Measurements from ENCODE around the gene IRF8. TPM values are rescaled to one million over a fixed set of nuclear protein-coding genes. Genes with fewer than 3 reads are reported as not detected.
A peak's percentile ranks its signal among the peaks of the same experiment; 100 is the strongest.
"Not testable (repeated sequence)": the region's sequence is repeated elsewhere in the genome, so short reads cannot be mapped to it uniquely, and the experiment has no call there.

IRF8 gene
- total RNA-seq, 5 donors from 2014 or later (not counting 1 experiment from before 2014, with no cell fraction given): 7.7 to 17.0 (median 10.3) TPM

DNA sequence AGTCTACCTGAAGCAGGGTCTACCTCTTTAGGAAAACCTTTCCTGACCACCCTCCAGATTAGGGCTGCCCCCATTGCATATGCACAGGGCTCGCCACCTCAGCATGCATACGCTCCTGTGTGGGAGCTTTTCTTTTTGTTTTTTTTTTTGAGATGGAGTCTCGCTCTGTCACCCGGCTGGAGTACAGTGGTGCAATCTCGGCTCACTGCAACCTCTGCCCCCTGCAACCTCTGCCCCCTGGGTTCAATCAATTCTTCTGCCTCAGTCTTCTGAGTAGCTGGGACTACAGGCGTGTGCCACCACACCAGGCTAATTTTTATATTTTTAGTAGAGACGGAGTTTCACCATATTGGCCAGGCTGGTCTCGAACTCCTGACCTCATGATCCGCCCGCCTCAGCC is 43.7 kb downstream of the IRF8 start:
- 80% methylated on average over 2 of the region's 10 CpGs for WGBS (ENCODE audit: insufficient coverage)
- H3K27me3 ChIP-seq (replicated peaks in 1 of 2; ENCODE audit: control insufficient read depth in 2 of 2, extremely low read depth in 1 of 2, insufficient read depth in 2 of 2, low read length in 1 of 2): peaks cover 0 to 20% of the 10 kb centered on the region in 2 experiments
- H3K36me3 ChIP-seq (ENCODE audit: control insufficient read depth in 2 of 2, extremely low read depth in 1 of 2, insufficient read depth in 1 of 2, low read length in 1 of 2); DNase-seq; POLR2A ChIA-PET; H3K36me3 Mint-ChIP-seq; H3K4me3 ChIP-seq (ENCODE audit: control insufficient read depth in 1 of 2, extremely low read depth in 1 of 2, low read length in 1 of 2); CTCF ChIA-PET; H3K27ac ChIP-seq (ENCODE audit: low read length); H3K9me3 Mint-ChIP-seq; H3K9me3 ChIP-seq; ATAC-seq (replicated peaks in 1 of 4); H3K4me3 Mint-ChIP-seq: not testable (repeated sequence)
- Mint-ChIP-seq H3K27ac (peak overlapping the region in 1 of 2 donors; percentile 30), H3K4me1 (peaks cover 25 to 34% (median 26%) of the 10 kb centered on the region in 3 donors), H3K27me3 (peaks cover 0 to 11% of the 10 kb centered on the region in 2 donors)
- peaks cover 11 to 40% of the 10 kb centered on the region in 2 experiments for H3K4me1 ChIP-seq (ENCODE audit: control insufficient read depth in 1 of 2, extremely low read depth in 1 of 2, insufficient read depth in 2 of 2, low read length in 2 of 2)

DNA sequence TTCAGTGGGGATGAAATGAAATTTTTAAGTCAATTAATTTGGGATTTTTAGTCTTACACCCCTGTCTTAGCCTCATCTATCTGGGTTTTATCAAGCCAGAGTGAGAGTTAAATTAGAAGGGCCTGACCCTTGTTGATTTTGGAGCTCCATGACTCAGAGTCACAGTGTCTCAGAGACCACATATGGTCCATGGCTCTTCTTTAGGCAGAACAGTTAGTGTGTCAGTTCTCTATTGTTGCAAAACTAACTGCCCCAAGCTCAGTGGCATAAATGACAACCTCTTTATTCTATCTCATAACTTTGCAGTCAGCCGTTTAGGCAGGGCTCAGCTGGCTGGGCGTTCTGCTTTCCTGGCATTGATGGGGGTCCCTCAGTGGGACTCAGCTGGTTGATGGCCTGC is 44.7 kb downstream of the IRF8 start:
- WGBS (ENCODE audit: insufficient coverage): 100% methylated on average over 1 of the region's 2 CpGs
- Histone ChIP-seq H3K27me3 (replicated peaks in 1 of 2; ENCODE audit: control insufficient read depth in 2 of 2, extremely low read depth in 1 of 2, insufficient read depth in 2 of 2, low read length in 1 of 2) (peaks cover 0 to 28% of the 10 kb centered on the region in 2 experiments), H3K9me3 (no peaks in the 10 kb centered on the region), H3K36me3 (ENCODE audit: control insufficient read depth in 2 of 2, extremely low read depth in 1 of 2, insufficient read depth in 1 of 2, low read length in 1 of 2) (no peaks in the 10 kb centered on the region), H3K27ac (ENCODE audit: low read length) (no peak overlapping the region), H3K4me3 (ENCODE audit: control insufficient read depth in 1 of 2, extremely low read depth in 1 of 2, low read length in 1 of 2) (no peak overlapping the region), H3K4me1 (ENCODE audit: control insufficient read depth in 1 of 2, extremely low read depth in 1 of 2, insufficient read depth in 2 of 2, low read length in 2 of 2) (peaks cover 11 to 39% of the 10 kb centered on the region in 2 experiments)
- Mint-ChIP-seq H3K4me1 (peaks cover 25 to 33% (median 29%) of the 10 kb centered on the region in 3 donors), H3K36me3 (no peaks in the 10 kb centered on the region), H3K27me3 (peaks cover 0 to 11% of the 10 kb centered on the region in 2 donors), H3K27ac (no peak overlapping the region), H3K4me3 (no peak overlapping the region), H3K9me3 (no peaks in the 10 kb centered on the region)
- no peak for DNase-seq
- no peak for ATAC-seq (replicated peaks in 1 of 4)
- CTCF ChIA-PET: no interaction called here
- POLR2A ChIA-PET: no interaction called here

DNA sequence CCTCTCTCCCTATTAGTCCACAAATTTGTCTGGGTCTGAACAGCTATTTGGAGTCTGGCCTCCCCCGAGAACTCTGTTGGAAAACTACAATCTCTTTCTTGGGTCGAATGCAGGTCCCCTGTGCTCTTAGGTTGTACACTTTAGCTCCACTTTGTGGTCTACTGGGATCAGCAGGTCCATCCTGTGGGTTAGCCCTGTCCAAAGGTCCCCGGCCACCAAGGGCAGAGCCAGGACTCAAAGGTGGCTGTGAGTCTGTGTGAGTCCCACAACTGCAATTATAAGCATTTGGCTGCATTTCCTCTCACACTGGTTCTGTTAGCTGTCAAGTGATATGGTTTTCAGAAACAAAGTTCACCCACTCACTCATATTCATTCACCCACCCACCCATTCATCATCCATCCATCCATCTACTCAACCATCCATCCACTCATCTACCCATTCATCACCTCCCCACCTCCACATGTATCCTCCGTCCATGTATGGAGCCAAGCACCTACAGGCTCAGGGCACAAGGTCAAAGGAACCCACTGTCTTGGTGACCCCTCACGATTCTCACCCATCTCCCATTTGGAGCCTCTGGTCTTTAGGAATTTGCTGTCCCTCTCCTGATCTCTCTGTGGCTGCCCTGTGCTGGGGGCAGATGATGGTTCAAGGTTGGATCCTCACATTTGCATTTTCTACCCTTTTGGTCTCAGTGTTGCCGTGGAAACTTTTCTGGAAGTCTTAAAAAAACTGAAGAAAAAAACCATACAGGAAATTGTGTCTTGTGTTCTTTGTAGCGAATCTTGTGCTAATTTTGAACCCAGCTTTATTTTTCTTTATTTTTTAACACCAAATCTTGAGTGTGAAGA is 45.8 kb downstream of the IRF8 start:
- H3K36me3 ChIP-seq (ENCODE audit: control insufficient read depth in 2 of 2, extremely low read depth in 1 of 2, insufficient read depth in 1 of 2, low read length in 1 of 2): no peaks in the 10 kb centered on the region
- no peak overlapping the region for H3K4me3 ChIP-seq (ENCODE audit: control insufficient read depth in 1 of 2, extremely low read depth in 1 of 2, low read length in 1 of 2)
- H3K27ac Mint-ChIP-seq: peak overlapping the region; percentile 58 to 73
- no peaks in the 10 kb centered on the region for H3K9me3 ChIP-seq
- peak overlapping the region in 2 of 3 donors; percentile 48 to 78 for H3K4me3 Mint-ChIP-seq
- ATAC-seq (replicated peaks in 1 of 4) (no peak), DNase-seq (no peak)
- H3K9me3 Mint-ChIP-seq: no peaks in the 10 kb centered on the region
- peaks cover 0 to 11% of the 10 kb centered on the region in 2 donors for H3K27me3 Mint-ChIP-seq
- peaks cover 0 to 28% of the 10 kb centered on the region in 2 experiments for H3K27me3 ChIP-seq (replicated peaks in 1 of 2; ENCODE audit: control insufficient read depth in 2 of 2, extremely low read depth in 1 of 2, insufficient read depth in 2 of 2, low read length in 1 of 2)
- ChIA-PET POLR2A (no interaction called here), CTCF (interaction anchor here in 1 of 2 donors (0.6 kb wide), 1 partner anchor 820 kb away, joined by 3 read pairs; no protein-coding TSS in a partner anchor)
- peaks cover 11 to 39% of the 10 kb centered on the region in 2 experiments for H3K4me1 ChIP-seq (ENCODE audit: control insufficient read depth in 1 of 2, extremely low read depth in 1 of 2, insufficient read depth in 2 of 2, low read length in 2 of 2)
- peaks cover 27 to 35% (median 29%) of the 10 kb centered on the region in 3 donors for H3K4me1 Mint-ChIP-seq
- WGBS (ENCODE audit: insufficient coverage): 69% methylated on average over 3 of the region's 7 CpGs
- no peak overlapping the region for H3K27ac ChIP-seq (ENCODE audit: low read length)
- no peaks in the 10 kb centered on the region for H3K36me3 Mint-ChIP-seq

DNA sequence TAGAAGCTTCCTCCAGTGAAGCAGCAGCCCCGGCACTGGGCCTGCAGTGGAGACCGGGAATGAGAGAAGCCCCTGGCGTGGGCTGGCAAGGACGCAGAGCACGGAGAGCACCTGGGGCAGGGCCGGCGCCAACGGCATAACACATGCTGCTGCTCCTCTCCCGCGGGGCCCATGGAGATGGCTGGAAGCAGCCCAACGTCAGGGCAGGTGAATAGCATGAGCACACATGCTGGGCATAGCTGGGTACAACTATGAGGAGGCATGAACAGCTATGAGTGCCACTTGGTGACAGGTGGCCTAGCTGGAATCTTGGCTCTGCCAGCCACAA is 46.4 kb downstream of the IRF8 start:
- ChIA-PET POLR2A (no interaction called here), CTCF (no interaction called here)
- no peaks in the 10 kb centered on the region for H3K9me3 ChIP-seq
- peaks cover 11 to 44% of the 10 kb centered on the region in 2 experiments for H3K4me1 ChIP-seq (ENCODE audit: control insufficient read depth in 1 of 2, extremely low read depth in 1 of 2, insufficient read depth in 2 of 2, low read length in 2 of 2)
- H3K27me3 Mint-ChIP-seq: peaks cover 0 to 11% of the 10 kb centered on the region in 2 donors
- H3K4me3 ChIP-seq (ENCODE audit: control insufficient read depth in 1 of 2, extremely low read depth in 1 of 2, low read length in 1 of 2): no peak overlapping the region
- no peaks in the 10 kb centered on the region for H3K9me3 Mint-ChIP-seq
- H3K27me3 ChIP-seq (replicated peaks in 1 of 2; ENCODE audit: control insufficient read depth in 2 of 2, extremely low read depth in 1 of 2, insufficient read depth in 2 of 2, low read length in 1 of 2): peaks cover 0 to 28% of the 10 kb centered on the region in 2 experiments
- H3K36me3 Mint-ChIP-seq: no peaks in the 10 kb centered on the region
- H3K4me3 Mint-ChIP-seq: peak overlapping the region in 2 of 3 donors; percentile 48 to 78
- DNase-seq: no peak
- no peak for ATAC-seq (replicated peaks in 1 of 4)
- no peaks in the 10 kb centered on the region for H3K36me3 ChIP-seq (ENCODE audit: control insufficient read depth in 2 of 2, extremely low read depth in 1 of 2, insufficient read depth in 1 of 2, low read length in 1 of 2)
- peak overlapping the region; percentile 58 to 73 for H3K27ac Mint-ChIP-seq
- H3K27ac ChIP-seq (ENCODE audit: low read length): peak overlapping the region; percentile 29
- 59% methylated on average over 11 of the region's 11 CpGs for WGBS (ENCODE audit: insufficient coverage)
- peaks cover 30 to 39% (median 32%) of the 10 kb centered on the region in 3 donors for H3K4me1 Mint-ChIP-seq

GRCh38 chr16:85946541-85947124 is 47.7 kb downstream of the IRF8 start:
- ATAC-seq (replicated peaks in 1 of 4) (no peak), DNase-seq (no peak)
- Histone ChIP-seq H3K27ac (ENCODE audit: low read length) (no peak overlapping the region), H3K27me3 (replicated peaks in 1 of 2; ENCODE audit: control insufficient read depth in 2 of 2, extremely low read depth in 1 of 2, insufficient read depth in 2 of 2, low read length in 1 of 2) (peaks cover 0 to 28% of the 10 kb centered on the region in 2 experiments), H3K36me3 (ENCODE audit: control insufficient read depth in 2 of 2, extremely low read depth in 1 of 2, insufficient read depth in 1 of 2, low read length in 1 of 2) (no peaks in the 10 kb centered on the region), H3K9me3 (no peaks in the 10 kb centered on the region), H3K4me3 (ENCODE audit: control insufficient read depth in 1 of 2, extremely low read depth in 1 of 2, low read length in 1 of 2) (no peak overlapping the region), H3K4me1 (ENCODE audit: control insufficient read depth in 1 of 2, extremely low read depth in 1 of 2, insufficient read depth in 2 of 2, low read length in 2 of 2) (peaks cover 11 to 44% of the 10 kb centered on the region in 2 experiments)
- peak overlapping the region; percentile 2 to 4 for H3K27ac Mint-ChIP-seq
- ChIA-PET CTCF (no interaction called here), POLR2A (interaction anchor here in 1 of 2 donors (0.5 kb wide), 1 partner anchor 15 kb away, joined by 9 read pairs; no protein-coding TSS in a partner anchor)
- H3K36me3 Mint-ChIP-seq: no peaks in the 10 kb centered on the region
- peaks cover 30 to 40% (median 32%) of the 10 kb centered on the region in 3 donors for H3K4me1 Mint-ChIP-seq
- 93% methylated on average over 8 of the region's 13 CpGs for WGBS (ENCODE audit: insufficient coverage)
- H3K9me3 Mint-ChIP-seq: no peaks in the 10 kb centered on the region
- peak overlapping the region in 2 of 3 donors; percentile 78 to 87 for H3K4me3 Mint-ChIP-seq
- H3K27me3 Mint-ChIP-seq: peaks cover 0 to 11% of the 10 kb centered on the region in 2 donors

GRCh38 chr16:85947230-85948137 is 48.5 kb downstream of the IRF8 start:
- DNase-seq (peak in 19 of 35 experiments; percentile 5 to 54 (median 14)), ATAC-seq (replicated peaks in 1 of 4) (peak; percentile 63 to 78 (median 66))
- H3K4me3 ChIP-seq (ENCODE audit: control insufficient read depth in 1 of 2, extremely low read depth in 1 of 2, low read length in 1 of 2): peak overlapping the region; percentile 46 to 50
- no peaks in the 10 kb centered on the region for H3K36me3 Mint-ChIP-seq
- peak overlapping the region; percentile 47 to 78 for H3K27ac Mint-ChIP-seq
- H3K27me3 ChIP-seq (replicated peaks in 1 of 2; ENCODE audit: control insufficient read depth in 2 of 2, extremely low read depth in 1 of 2, insufficient read depth in 2 of 2, low read length in 1 of 2): peaks cover 0 to 28% of the 10 kb centered on the region in 2 experiments
- no peak overlapping the region for H3K27ac ChIP-seq (ENCODE audit: low read length)
- no peaks in the 10 kb centered on the region for H3K9me3 Mint-ChIP-seq
- H3K27me3 Mint-ChIP-seq: peaks cover 0 to 11% of the 10 kb centered on the region in 2 donors
- ChIA-PET CTCF (no interaction called here), POLR2A (no interaction called here)
- WGBS (ENCODE audit: insufficient coverage): 16% methylated on average over 25 of the region's 32 CpGs
- H3K4me1 Mint-ChIP-seq: peaks cover 30 to 40% (median 32%) of the 10 kb centered on the region in 3 donors
- H3K9me3 ChIP-seq: no peaks in the 10 kb centered on the region
- no peaks in the 10 kb centered on the region for H3K36me3 ChIP-seq (ENCODE audit: control insufficient read depth in 2 of 2, extremely low read depth in 1 of 2, insufficient read depth in 1 of 2, low read length in 1 of 2)
- H3K4me1 ChIP-seq (ENCODE audit: control insufficient read depth in 1 of 2, extremely low read depth in 1 of 2, insufficient read depth in 2 of 2, low read length in 2 of 2): peaks cover 11 to 44% of the 10 kb centered on the region in 2 experiments
- peak overlapping the region; percentile 74 to 87 (median 78) for H3K4me3 Mint-ChIP-seq

Measured in T-cell (primary cell).